Epithelial cell of proximal tubule (primary cell): ENCODE measurements around the gene ATAT1. TPM values are rescaled to one million over a fixed set of nuclear protein-coding genes. Genes with fewer than 3 reads are reported as not detected.
A peak's percentile ranks its signal among the peaks of the same experiment; 100 is the strongest.

Experiments
- DNase-seq: peaks from one replicate; pipeline ENCODE4 v3.0.0-alpha.2; 2011; ENCODE audit warnings: low read depth
- H3K4me3 ChIP-seq: 2 replicates; pipeline ENCODE4 v1.5.1; 2011; ENCODE audit warnings: low read depth, mild to moderate bottlenecking, low read length
- CTCF ChIP-seq: conservative IDR thresholded peaks from 2 replicates; pipeline ENCODE4 v1.5.1; 2012; ENCODE audit warnings: low read depth, mild to moderate bottlenecking, low read length
- total RNA-seq: library from RNA; depleted of rRNA; stranded (reverse); fragments of >200 nt; gene quantifications from 2 replicates; pipeline ENCODE4 v1.2.3, GENCODE V29; 2015

Gene ATAT1
- total RNA-seq, 1 donor from 2014 or later = 6.2 TPM

GRCh38 chr6:30679765-30680535 lies 53.3 kb downstream of the ATAT1 start:
- H3K4me3 ChIP-seq = peak overlapping the region; percentile 25
- no peak for TF ChIP-seq CTCF
- DNase-seq = no peak

GRCh38 chr6:30681766-30682142 lies 55.1 kb downstream of the ATAT1 start:
- peak overlapping the region; percentile 94 for H3K4me3 ChIP-seq
- TF ChIP-seq CTCF = no peak
- DNase-seq = no peak

- H3K4me3 ChIP-seq = peak overlapping the region; percentile 94
- TF ChIP-seq CTCF = no peak
- DNase-seq = no peak
Measured at GRCh38 chr6:30682143-30683117, 55.8 kb downstream of the ATAT1 start.

- no peak for DNase-seq
Measured at GRCh38 chr6:30683183-30683979, 56.7 kb downstream of the ATAT1 start.

GRCh38 chr6:30683980-30684338 lies 57.3 kb downstream of the ATAT1 start:
- no peak for DNase-seq
- no peak for TF ChIP-seq CTCF
- peak overlapping the region; percentile 94 for H3K4me3 ChIP-seq

More at GRCh38 chr6:30683183-30683979, 56.7 kb downstream of the ATAT1 start:
- no peak for TF ChIP-seq CTCF
- H3K4me3 ChIP-seq = peak overlapping the region; percentile 94

GRCh38 chr6:30684386-30685156 lies 57.9 kb downstream of the ATAT1 start:
- no peak for TF ChIP-seq CTCF
- H3K4me3 ChIP-seq = peak overlapping the region; percentile 94
- no peak for DNase-seq
